ENCODE results near the gene PNKP.

- no peak for TF ChIP-seq CTCF (IDR thresholded peaks at IDR 0.05; ENCODE audit: low read depth, low read length, poor library complexity, severe bottlenecking)
- no peak for TF ChIP-seq EZH2phosphoT487 (IDR thresholded peaks at IDR 0.05; ENCODE audit: borderline replicate concordance, low read length)
These were observed 4.1 kb upstream of the PNKP start for GRCh38 chr19:49871349-49871985.
